IPS DF 4.7 (cell line): ENCODE measurements around the gene MED27.
"Not testable (repeated sequence)": the region's sequence is repeated elsewhere in the genome, so short reads cannot be mapped to it uniquely, and the experiment has no call there.

Source experiments
- DNase-seq: peaks from one replicate; pipeline ENCODE4 v3.0.0-alpha.2; 2013; ENCODE audit warnings: low spot score; ENCODE audit errors: extremely low read depth

MED27 gene

DNA sequence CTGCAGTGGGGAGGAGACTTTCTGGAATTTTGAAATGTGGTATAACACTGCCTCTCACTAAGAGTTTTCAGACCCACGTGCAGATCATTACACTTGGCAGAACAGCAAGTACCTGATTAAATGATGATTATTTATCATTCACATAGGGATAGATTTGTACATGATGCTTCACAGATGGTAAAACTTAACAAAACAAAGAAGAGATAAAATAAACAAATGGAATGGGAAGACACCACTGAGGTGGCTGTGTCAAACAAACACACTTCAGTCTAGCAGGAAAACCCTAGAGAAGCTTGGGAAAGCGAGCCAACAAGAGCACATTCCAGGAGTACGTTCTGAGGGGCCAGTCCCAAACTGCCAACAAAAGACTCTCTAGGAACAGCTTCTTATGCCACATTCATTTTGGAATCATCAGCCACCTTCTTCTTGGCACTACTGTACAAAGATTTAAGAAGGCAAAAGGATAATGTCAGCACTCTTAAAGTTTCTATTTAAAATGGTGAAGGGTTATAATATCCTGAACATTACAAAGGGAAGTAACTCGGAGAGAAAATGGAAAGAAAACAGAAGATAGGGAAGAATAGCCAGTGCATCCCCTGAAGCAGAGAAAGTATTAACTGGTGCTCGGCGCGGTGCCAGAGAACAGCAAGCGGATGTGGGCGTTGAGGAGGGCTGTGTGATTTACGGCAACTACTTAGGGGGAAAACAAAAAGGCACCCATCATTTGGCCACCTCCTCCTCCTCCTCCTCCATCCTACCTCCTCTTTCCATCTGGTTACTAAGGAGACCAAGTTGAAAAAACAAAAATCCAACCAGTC is 1.6 kb downstream of the MED27 start:
- no peak for DNase-seq

- no peak for DNase-seq
These were observed 3.8 kb downstream of the MED27 start for GRCh38 chr9:132075853-132076252.

- DNase-seq: no peak
These were observed 4.9 kb downstream of the MED27 start for GRCh38 chr9:132074736-132075135.

GRCh38 chr9:132071847-132072507 is 7.7 kb downstream of the MED27 start:
- DNase-seq: no peak

GRCh38 chr9:132069046-132069898 is 10.4 kb downstream of the MED27 start:
- no peak for DNase-seq

GRCh38 chr9:132068605-132069004 is 11.1 kb downstream of the MED27 start:
- no peak for DNase-seq

- DNase-seq: no peak
These were observed 13.2 kb downstream of the MED27 start for GRCh38 chr9:132066511-132066910.

GRCh38 chr9:132066057-132066456 is 13.6 kb downstream of the MED27 start:
- DNase-seq: no peak

- no peak for DNase-seq
These were observed 16.4 kb downstream of the MED27 start for GRCh38 chr9:132063281-132063680.

GRCh38 chr9:132062806-132063205 is 16.9 kb downstream of the MED27 start:
- DNase-seq: no peak

GRCh38 chr9:132061526-132061925 is 18.1 kb downstream of the MED27 start:
- no peak for DNase-seq

DNA sequence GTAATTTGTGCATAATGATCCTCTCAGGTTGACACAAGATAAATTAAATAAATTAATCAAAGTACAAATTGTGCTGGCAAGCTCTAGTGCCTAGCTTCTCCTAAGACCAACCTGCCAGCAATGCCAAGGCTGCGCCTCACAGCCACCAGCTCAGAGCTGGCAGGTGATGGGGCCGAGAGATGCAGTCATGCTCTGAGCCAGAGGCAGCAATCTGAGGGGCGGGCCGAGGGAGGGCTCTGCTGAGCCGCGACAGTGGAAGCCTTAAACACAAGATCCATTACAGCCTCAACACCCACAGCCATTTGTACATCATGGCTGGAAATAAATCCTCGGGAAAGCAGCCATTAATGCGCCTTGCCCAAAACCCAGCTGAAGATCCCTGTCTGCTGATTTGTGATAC is 20.3 kb downstream of the MED27 start:
- no peak for DNase-seq

- not testable (repeated sequence) for DNase-seq
These were observed 21.4 kb downstream of the MED27 start for GRCh38 chr9:132058226-132058625.

GRCh38 chr9:132056717-132057560 is 22.7 kb downstream of the MED27 start:
- no peak for DNase-seq

GRCh38 chr9:132055756-132056155 is 23.9 kb downstream of the MED27 start:
- no peak for DNase-seq

DNA sequence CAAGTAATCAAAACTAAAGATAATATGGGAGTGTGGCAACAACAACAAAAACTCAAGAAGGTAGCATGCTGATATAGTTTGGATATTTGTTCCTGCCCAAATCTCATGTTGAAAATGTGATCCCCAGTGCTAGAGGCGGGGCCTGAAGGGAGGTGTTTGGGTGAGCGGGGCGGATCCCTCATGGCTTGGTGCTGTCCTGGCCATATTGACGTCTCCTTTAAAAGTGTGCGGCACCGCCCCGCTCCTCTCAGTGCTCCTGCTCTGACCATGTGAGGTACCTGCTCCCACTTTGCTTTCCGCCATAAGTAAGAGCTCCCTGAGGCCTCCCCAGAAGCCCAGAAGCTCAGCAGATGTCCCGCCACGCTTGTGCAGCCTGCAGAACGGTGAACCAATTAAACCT is 25.6 kb downstream of the MED27 start:
- no peak for DNase-seq

GRCh38 chr9:132049900-132050299 is 29.8 kb downstream of the MED27 start:
- DNase-seq: no peak

DNA sequence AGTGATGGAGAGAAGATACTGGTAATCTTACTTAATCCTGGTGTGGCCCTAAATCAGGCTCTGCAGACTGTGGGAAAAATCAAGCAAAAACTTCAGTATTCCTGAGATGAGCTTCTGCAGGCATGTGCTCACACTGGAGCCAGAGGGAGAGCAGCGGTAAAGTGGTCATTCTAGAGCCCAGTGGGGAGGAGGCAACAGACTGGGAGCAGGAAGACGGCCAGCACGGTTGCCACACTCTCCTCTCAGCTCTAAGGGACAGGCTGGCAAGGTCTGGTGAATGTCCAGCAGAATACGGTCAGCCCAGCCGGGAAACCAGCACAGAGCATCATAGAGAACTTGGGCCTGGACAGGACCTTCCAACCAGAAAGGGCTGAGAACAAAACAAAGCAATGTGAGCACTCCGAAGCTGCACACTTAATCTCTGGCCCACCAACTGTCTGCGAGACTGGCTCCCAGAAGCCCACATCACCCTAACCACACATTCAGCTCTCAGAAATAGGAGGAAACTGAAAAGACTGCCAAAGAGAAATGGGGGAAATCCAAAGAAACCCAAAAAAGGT is 30.3 kb downstream of the MED27 start:
- DNase-seq: no peak

DNA sequence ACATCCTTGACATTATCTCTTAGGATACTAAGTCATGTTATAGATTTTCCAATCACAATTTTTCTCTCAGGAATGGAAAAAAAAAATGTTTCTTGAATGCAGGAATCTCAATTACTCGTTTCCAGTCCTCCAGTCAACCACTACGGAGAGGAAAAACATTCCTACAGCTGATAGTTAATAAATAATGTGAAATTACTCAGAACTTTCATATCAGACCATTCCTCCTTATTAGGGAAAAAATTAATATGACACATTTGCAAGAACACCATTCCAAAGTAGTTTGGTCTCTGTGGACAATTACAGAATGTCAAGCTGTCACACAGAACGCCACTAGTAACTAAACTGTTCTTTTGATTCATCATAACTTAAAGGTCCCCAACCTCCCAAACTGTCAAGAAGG is 31.5 kb downstream of the MED27 start:
- DNase-seq: no peak

DNA sequence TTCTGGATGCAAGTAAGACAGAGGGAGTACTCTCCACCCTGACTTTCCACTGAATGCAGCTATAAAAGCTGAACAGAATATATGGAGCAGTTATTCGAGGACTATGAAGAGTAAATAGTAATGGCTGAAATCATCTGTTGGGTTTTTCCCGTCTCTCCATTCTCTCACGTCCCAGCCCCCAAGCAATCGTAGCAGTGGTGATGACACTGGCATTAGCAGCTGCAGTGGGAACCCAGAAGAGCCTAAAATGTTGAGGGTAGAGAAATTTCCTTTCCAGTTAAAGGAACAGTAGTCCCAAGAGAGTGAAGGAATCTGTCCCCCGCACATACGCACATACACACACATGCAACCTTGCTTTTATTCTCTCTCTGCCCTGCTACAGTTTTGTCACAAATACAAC is 33.2 kb downstream of the MED27 start:
- DNase-seq: no peak
